ENCODE measurements around the gene CREB3L2. TPM values are rescaled to one million over a fixed set of nuclear protein-coding genes. Genes with fewer than 3 reads are reported as not detected.

CREB3L2 gene
- total and polyA plus RNA-seq, 2 donors (not counting 1 experiment from before 2014, with no cell fraction given): 39.3 to 63.7 TPM

DNA sequence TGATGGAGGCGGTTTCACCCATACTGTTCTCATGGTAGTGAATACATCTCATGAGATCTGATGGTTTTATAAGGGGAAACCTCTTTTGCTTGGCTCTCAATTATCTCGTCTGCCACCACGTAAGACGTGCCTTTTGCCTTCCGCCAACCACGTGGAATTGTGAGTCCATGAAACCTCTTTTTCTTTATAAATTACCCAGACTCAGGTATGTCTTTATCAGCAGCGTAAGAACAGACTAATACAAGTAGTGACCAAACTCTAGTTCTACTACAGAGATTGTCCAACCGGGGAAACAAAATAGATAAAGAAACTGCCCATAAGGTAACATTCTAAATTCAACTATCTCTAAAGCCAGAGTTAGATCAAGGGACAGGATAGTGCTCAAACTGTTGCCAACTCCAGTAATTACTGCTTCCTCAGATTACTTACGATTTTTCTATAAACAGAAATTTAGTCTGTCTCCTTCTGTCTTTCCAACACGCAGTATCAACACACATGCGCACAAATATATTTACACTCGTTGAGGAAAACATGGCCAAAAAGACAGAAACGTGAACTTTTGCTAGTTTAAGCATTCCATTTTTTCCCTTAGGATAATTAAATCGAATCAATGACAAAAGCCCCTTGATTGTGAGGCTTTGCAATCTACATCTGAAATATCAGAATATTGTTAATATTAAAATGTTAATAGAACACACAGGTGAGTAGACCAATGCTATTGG is 36.9 kb downstream of the CREB3L2 start:
- Histone ChIP-seq H3K27me3 (ENCODE audit: control insufficient read depth, insufficient read depth, low read length) (no peaks in the 10 kb centered on the region), H3K4me2 (ENCODE audit: extremely low read depth, insufficient read depth, low read length) (no peak overlapping the region), H3K4me1 (ENCODE audit: control insufficient read depth, extremely low read depth, insufficient read depth, low read length) (peaks cover 14% of the 10 kb centered on the region), H3K4me3 (replicated peaks in 1 of 4; ENCODE audit: control extremely low read depth in 1 of 4, insufficient read depth in 1 of 4, low read depth in 3 of 4, low read length in 4 of 4) (no peak overlapping the region), H3K9me3 (ENCODE audit: control insufficient read depth, insufficient read depth, low read depth, low read length) (no peaks in the 10 kb centered on the region), H3K79me2 (ENCODE audit: control insufficient read depth, insufficient read depth, low read length) (peaks cover 91% of the 10 kb centered on the region), H3K9ac (ENCODE audit: insufficient read depth, low read length) (no peak overlapping the region), H3K36me3 (ENCODE audit: control insufficient read depth, insufficient read depth, low read length) (peaks cover 5% of the 10 kb centered on the region), H3K27ac (ENCODE audit: insufficient read depth, low read length) (no peak overlapping the region), H4K20me1 (ENCODE audit: control insufficient read depth, extremely low read depth, insufficient read depth, low read length) (no peaks in the 10 kb centered on the region), H2AFZ (ENCODE audit: low read length) (no peak overlapping the region)
- TF ChIP-seq, protein P1, sequence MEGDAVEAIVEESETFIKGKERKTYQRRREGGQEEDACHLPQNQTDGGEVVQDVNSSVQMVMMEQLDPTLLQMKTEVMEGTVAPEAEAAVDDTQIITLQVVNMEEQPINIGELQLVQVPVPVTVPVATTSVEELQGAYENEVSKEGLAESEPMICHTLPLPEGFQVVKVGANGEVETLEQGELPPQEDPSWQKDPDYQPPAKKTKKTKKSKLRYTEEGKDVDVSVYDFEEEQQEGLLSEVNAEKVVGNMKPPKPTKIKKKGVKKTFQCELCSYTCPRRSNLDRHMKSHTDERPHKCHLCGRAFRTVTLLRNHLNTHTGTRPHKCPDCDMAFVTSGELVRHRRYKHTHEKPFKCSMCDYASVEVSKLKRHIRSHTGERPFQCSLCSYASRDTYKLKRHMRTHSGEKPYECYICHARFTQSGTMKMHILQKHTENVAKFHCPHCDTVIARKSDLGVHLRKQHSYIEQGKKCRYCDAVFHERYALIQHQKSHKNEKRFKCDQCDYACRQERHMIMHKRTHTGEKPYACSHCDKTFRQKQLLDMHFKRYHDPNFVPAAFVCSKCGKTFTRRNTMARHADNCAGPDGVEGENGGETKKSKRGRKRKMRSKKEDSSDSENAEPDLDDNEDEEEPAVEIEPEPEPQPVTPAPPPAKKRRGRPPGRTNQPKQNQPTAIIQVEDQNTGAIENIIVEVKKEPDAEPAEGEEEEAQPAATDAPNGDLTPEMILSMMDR (conservative IDR thresholded peaks at IDR 0.05 in 1 of 2, IDR thresholded peaks at IDR 0.05 in 1 of 2; ENCODE audit: low read depth in 1 of 2, low read length in 2 of 2): no peak
- no peak for TF ChIP-seq EZH2 (IDR thresholded peaks at IDR 0.05; ENCODE audit: low read length, missing control alignments)
- no peak for DNase-seq (ENCODE audit: low read depth in 2 of 2)

DNA sequence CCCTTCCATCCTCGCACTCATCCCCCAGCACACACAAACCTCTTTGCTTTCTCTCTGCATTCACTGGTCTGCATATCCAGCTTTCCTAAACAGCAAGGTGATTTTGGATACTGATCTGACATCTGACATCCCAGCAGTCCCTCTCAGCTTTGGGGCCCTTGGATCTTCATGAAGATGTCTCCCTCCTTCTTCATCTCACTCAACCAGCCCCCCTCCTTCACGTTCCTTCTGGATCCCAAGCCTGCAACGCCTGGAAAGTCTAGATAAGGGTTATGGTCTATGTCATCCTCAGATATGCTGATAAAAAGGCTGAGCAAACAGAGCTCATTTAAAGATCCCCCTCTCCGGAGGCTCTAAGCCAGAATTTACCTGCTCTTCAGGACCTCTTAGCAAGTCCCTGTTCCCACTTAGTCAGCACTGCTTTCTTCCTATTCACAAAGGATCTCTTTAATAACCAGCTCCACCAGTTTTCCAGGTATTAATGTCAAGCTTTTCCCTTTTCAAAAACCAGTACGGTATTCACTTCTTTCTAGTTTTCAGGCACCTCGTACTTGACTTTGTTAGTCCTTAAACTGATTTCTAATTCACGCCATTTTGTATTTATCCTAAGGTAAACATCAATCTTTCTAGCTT is 38.9 kb downstream of the CREB3L2 start:
- no peak for DNase-seq (ENCODE audit: low read depth in 2 of 2)
- H3K9ac ChIP-seq (ENCODE audit: insufficient read depth, low read length): no peak overlapping the region
- H3K36me3 ChIP-seq (ENCODE audit: control insufficient read depth, insufficient read depth, low read length): peaks cover 5% of the 10 kb centered on the region
- H3K27ac ChIP-seq (ENCODE audit: insufficient read depth, low read length): no peak overlapping the region
- no peak for TF ChIP-seq EZH2 (IDR thresholded peaks at IDR 0.05; ENCODE audit: low read length, missing control alignments)
- TF ChIP-seq, protein P1 (conservative IDR thresholded peaks at IDR 0.05 in 1 of 2, IDR thresholded peaks at IDR 0.05 in 1 of 2; ENCODE audit: low read depth in 1 of 2, low read length in 2 of 2): no peak
- H3K4me1 ChIP-seq (ENCODE audit: control insufficient read depth, extremely low read depth, insufficient read depth, low read length): peaks cover 16% of the 10 kb centered on the region
- H3K27me3 ChIP-seq (ENCODE audit: control insufficient read depth, insufficient read depth, low read length): no peaks in the 10 kb centered on the region
- peaks cover 86% of the 10 kb centered on the region for H3K79me2 ChIP-seq (ENCODE audit: control insufficient read depth, insufficient read depth, low read length)
- no peak overlapping the region for H3K4me2 ChIP-seq (ENCODE audit: extremely low read depth, insufficient read depth, low read length)
- no peak overlapping the region for H2AFZ ChIP-seq (ENCODE audit: low read length)
- H3K9me3 ChIP-seq (ENCODE audit: control insufficient read depth, insufficient read depth, low read depth, low read length): no peaks in the 10 kb centered on the region
- H3K4me3 ChIP-seq (replicated peaks in 1 of 4; ENCODE audit: control extremely low read depth in 1 of 4, insufficient read depth in 1 of 4, low read depth in 3 of 4, low read length in 4 of 4): no peak overlapping the region
- H4K20me1 ChIP-seq (ENCODE audit: control insufficient read depth, extremely low read depth, insufficient read depth, low read length): no peaks in the 10 kb centered on the region

DNA sequence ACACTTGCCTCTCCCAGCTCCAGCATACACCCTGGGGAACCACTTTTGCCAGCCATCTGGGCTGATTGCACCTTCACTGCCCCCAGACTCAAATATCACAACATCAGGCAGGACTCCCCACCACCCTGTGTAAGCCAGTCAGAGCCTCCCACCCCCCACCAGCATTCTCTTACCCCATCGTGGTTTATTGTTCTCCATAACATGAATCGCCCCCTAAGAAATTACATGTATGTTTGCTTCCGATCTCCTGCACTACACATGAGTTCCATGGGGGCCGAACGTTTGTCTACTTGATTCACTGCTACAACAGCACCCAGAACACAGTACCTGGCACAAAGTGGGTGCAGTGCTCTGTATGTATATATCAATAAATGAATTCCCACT is 39.4 kb downstream of the CREB3L2 start:
- Histone ChIP-seq H3K4me1 (ENCODE audit: control insufficient read depth, extremely low read depth, insufficient read depth, low read length) (peaks cover 12% of the 10 kb centered on the region), H2AFZ (ENCODE audit: low read length) (no peak overlapping the region), H3K27me3 (ENCODE audit: control insufficient read depth, insufficient read depth, low read length) (no peaks in the 10 kb centered on the region), H3K79me2 (ENCODE audit: control insufficient read depth, insufficient read depth, low read length) (peaks cover 83% of the 10 kb centered on the region), H3K36me3 (ENCODE audit: control insufficient read depth, insufficient read depth, low read length) (peaks cover 5% of the 10 kb centered on the region), H3K9ac (ENCODE audit: insufficient read depth, low read length) (no peak overlapping the region), H3K9me3 (ENCODE audit: control insufficient read depth, insufficient read depth, low read depth, low read length) (no peaks in the 10 kb centered on the region), H3K27ac (ENCODE audit: insufficient read depth, low read length) (no peak overlapping the region), H4K20me1 (ENCODE audit: control insufficient read depth, extremely low read depth, insufficient read depth, low read length) (no peaks in the 10 kb centered on the region), H3K4me3 (replicated peaks in 1 of 4; ENCODE audit: control extremely low read depth in 1 of 4, insufficient read depth in 1 of 4, low read depth in 3 of 4, low read length in 4 of 4) (no peak overlapping the region), H3K4me2 (ENCODE audit: extremely low read depth, insufficient read depth, low read length) (no peak overlapping the region)
- no peak for DNase-seq (ENCODE audit: low read depth in 2 of 2)
- TF ChIP-seq, protein P1 (conservative IDR thresholded peaks at IDR 0.05 in 1 of 2, IDR thresholded peaks at IDR 0.05 in 1 of 2; ENCODE audit: low read depth in 1 of 2, low read length in 2 of 2): no peak
- no peak for TF ChIP-seq EZH2 (IDR thresholded peaks at IDR 0.05; ENCODE audit: low read length, missing control alignments)

All from fibroblast of lung (primary cell).